Medulla oblongata (tissue), 1 donor: Measurements from ENCODE around the gene MT1X.

ENCODE experiments used
- DNase-seq: peaks from one replicate; pipeline ENCODE4 v3.0.0-alpha.2; 2015; ENCODE audit errors: extremely low spot score

Gene MT1X

GRCh38 chr16:56681939-56682702 is at the start of gene MT1X:
Gene MT1X (plus strand): TSS chr16:56682470. CDS start chr16:56682541, 71 bp downstream.
- DNase-seq: peak; percentile 91

- DNase-seq: no peak
These were observed 49.4 kb upstream of the MT1X start for GRCh38 chr16:56632848-56633365.

GRCh38 chr16:56633535-56633934 is 48.7 kb upstream of the MT1X start:
- no peak for DNase-seq

- DNase-seq: no peak
These were observed 47.4 kb upstream of the MT1X start for GRCh38 chr16:56634715-56635440.

- DNase-seq: no peak
These were observed 46.8 kb upstream of the MT1X start for GRCh38 chr16:56635441-56635967.

GRCh38 chr16:56636616-56637413 is 45.5 kb upstream of the MT1X start:
- no peak for DNase-seq

GRCh38 chr16:56637814-56638750 is 44.2 kb upstream of the MT1X start, which contains the start of gene MT1A:
Gene MT1A (plus strand): TSS chr16:56638666. CDS start chr16:56638739, 73 bp downstream.
- DNase-seq: peak; percentile 25

GRCh38 chr16:56639045-56639444 is 43.2 kb upstream of the MT1X start:
- DNase-seq: no peak

GRCh38 chr16:56640076-56640475 is 42.2 kb upstream of the MT1X start:
- no peak for DNase-seq

- no peak for DNase-seq
These were observed 41.1 kb upstream of the MT1X start for GRCh38 chr16:56641166-56641565.

GRCh38 chr16:56643080-56643778 is 39.0 kb upstream of the MT1X start:
- DNase-seq: no peak

- no peak for DNase-seq
These were observed 38.4 kb upstream of the MT1X start for GRCh38 chr16:56643833-56644232.

GRCh38 chr16:56645311-56645710 is 37.0 kb upstream of the MT1X start:
- no peak for DNase-seq

- no peak for DNase-seq
These were observed 36.4 kb upstream of the MT1X start for GRCh38 chr16:56645838-56646237.

GRCh38 chr16:56647641-56648431 is 34.4 kb upstream of the MT1X start:
- DNase-seq: no peak

- no peak for DNase-seq
These were observed 33.0 kb upstream of the MT1X start for GRCh38 chr16:56649271-56649670.

GRCh38 chr16:56649820-56650219 is 32.5 kb upstream of the MT1X start:
- DNase-seq: no peak

GRCh38 chr16:56651586-56651985 is 30.7 kb upstream of the MT1X start, which contains the start of gene MT1B:
Gene MT1B (plus strand): TSS chr16:56651886. CDS start chr16:56651954, 68 bp downstream.
- no peak for DNase-seq

- DNase-seq: no peak
These were observed 29.7 kb upstream of the MT1X start for GRCh38 chr16:56652600-56652999.
